Astrocyte (in vitro differentiated cells and primary cell): ENCODE measurements around the gene MAN2A1. TPM values are rescaled to one million over a fixed set of nuclear protein-coding genes. Genes with fewer than 3 reads are reported as not detected.
A peak's percentile ranks its signal among the peaks of the same experiment; 100 is the strongest.

Source experiments
- DNase-seq: peaks from one replicate; pipeline ENCODE4 v3.0.0-alpha.2; 2010; ENCODE audit warnings: low read depth
- FAIRE-seq: peaks from 2 replicates; lab custom pipeline; 2011; peaks lifted over from hg19 to GRCh38; lab: Jason Lieb, UNC
- H2AFZ ChIP-seq: 2 replicates; pipeline ENCODE4 v1.6.0; 2012; ENCODE audit warnings: low read depth, low read length, inconsistent platforms
- H3K27ac ChIP-seq: 2 replicates; pipeline ENCODE4 v1.5.1; 2011; ENCODE audit warnings: low read depth, low read length, inconsistent platforms
- H3K27me3 ChIP-seq: 2 replicates; pipeline ENCODE4 v1.6.0; 2011; ENCODE audit warnings: low read length, inconsistent platforms; ENCODE audit not compliant: insufficient read depth
- H3K36me3 ChIP-seq: 2 replicates; pipeline ENCODE4 v1.5.1; 2011; ENCODE audit warnings: low read length, inconsistent platforms; ENCODE audit not compliant: insufficient read depth
- H3K4me1 ChIP-seq: 2 replicates; pipeline ENCODE4 v1.5.1; 2011; ENCODE audit warnings: low read length, inconsistent platforms; ENCODE audit not compliant: insufficient read depth
- H3K4me2 ChIP-seq: 2 replicates; pipeline ENCODE4 v1.6.0; 2012; ENCODE audit warnings: low read length, inconsistent platforms
- H3K4me3 ChIP-seq: 2 replicates; pipeline ENCODE4 v1.5.1; 2011; ENCODE audit warnings: low read depth, mild to moderate bottlenecking, low read length, inconsistent platforms; ENCODE audit not compliant: insufficient read depth
- H3K79me2 ChIP-seq: 2 replicates; pipeline ENCODE4 v1.6.0; 2012; ENCODE audit warnings: mild to moderate bottlenecking, low read length, inconsistent platforms; ENCODE audit not compliant: insufficient read depth
- H3K9ac ChIP-seq: 2 replicates; pipeline ENCODE4 v1.6.0; 2012; ENCODE audit warnings: mild to moderate bottlenecking, low read length, inconsistent platforms
- H3K9me3 ChIP-seq: 2 replicates; pipeline ENCODE4 v1.5.1; 2012; ENCODE audit warnings: low read depth, mild to moderate bottlenecking, low read length, inconsistent platforms; ENCODE audit not compliant: insufficient read depth
- H4K20me1 ChIP-seq: 2 replicates; pipeline ENCODE4 v1.6.0; 2012; ENCODE audit warnings: low read length, inconsistent platforms; ENCODE audit not compliant: insufficient read depth
- H3K27ac Mint-ChIP-seq: one replicate; pipeline ENCODE4 v1.8.0; 2021; ENCODE audit warnings: mild to moderate bottlenecking, mixed read lengths; ENCODE audit not compliant: unreplicated experiment
- H3K27me3 Mint-ChIP-seq: one replicate; pipeline ENCODE4 v1.8.0; 2021; ENCODE audit warnings: low read depth, mixed read lengths; ENCODE audit not compliant: unreplicated experiment
- H3K36me3 Mint-ChIP-seq: one replicate; pipeline ENCODE4 v1.8.0; 2021; ENCODE audit warnings: low read depth, mixed read lengths; ENCODE audit not compliant: unreplicated experiment
- H3K4me1 Mint-ChIP-seq: one replicate; pipeline ENCODE4 v1.8.0; 2021; ENCODE audit warnings: low read depth, mixed read lengths; ENCODE audit not compliant: unreplicated experiment
- H3K4me3 Mint-ChIP-seq: one replicate; pipeline ENCODE4 v1.8.0; 2021; ENCODE audit warnings: mild to moderate bottlenecking, moderate library complexity, mixed read lengths; ENCODE audit not compliant: unreplicated experiment
- H3K9me3 Mint-ChIP-seq: one replicate; pipeline ENCODE4 v1.8.0; 2021; ENCODE audit warnings: mild to moderate bottlenecking, mixed read lengths; ENCODE audit not compliant: unreplicated experiment
- CTCF ChIP-seq: IDR thresholded peaks from 2 replicates; pipeline ENCODE4 v1.5.1; 2011; ENCODE audit warnings: low read depth, mild to moderate bottlenecking, inconsistent platforms, low read length, moderate library complexity; ENCODE audit not compliant: insufficient read depth
- EZH2 ChIP-seq: IDR thresholded peaks from 2 replicates; pipeline ENCODE4 v1.6.1; 2012; ENCODE audit warnings: mild to moderate bottlenecking, low read length, inconsistent platforms; ENCODE audit not compliant: insufficient read depth
- total RNA-seq: library from RNA; stranded (reverse); gene quantifications from 2 replicates; pipeline ENCODE4 v1.2.1, GENCODE V29; 2021

MAN2A1 gene
- total RNA-seq, 1 donor from 2014 or later, result 109 TPM

- peak overlapping the region; percentile 77 for H3K4me3 Mint-ChIP-seq
- FAIRE-seq, result no peak
- H2AFZ ChIP-seq, result no peak overlapping the region
Measured at GRCh38 chr5:109740966-109741365, 51.2 kb downstream of the MAN2A1 start.

GRCh38 chr5:109741390-109741789 is 51.7 kb downstream of the MAN2A1 start:
- H3K4me1 Mint-ChIP-seq, result peaks cover 62% of the 10 kb centered on the region
- no peaks in the 10 kb centered on the region for H4K20me1 ChIP-seq
- peak overlapping the region; percentile 8 for H3K9ac ChIP-seq
- H3K27ac Mint-ChIP-seq, result peak overlapping the region; percentile 83
- H3K27me3 ChIP-seq, result no peaks in the 10 kb centered on the region
- H3K4me3 Mint-ChIP-seq, result peak overlapping the region; percentile 77
- H3K4me2 ChIP-seq, result peak overlapping the region; percentile 76
- H3K9me3 ChIP-seq, result no peaks in the 10 kb centered on the region
- FAIRE-seq, result no peak
- no peaks in the 10 kb centered on the region for H3K27me3 Mint-ChIP-seq
- H3K36me3 ChIP-seq, result no peaks in the 10 kb centered on the region
- DNase-seq, result no peak
- peaks cover 62% of the 10 kb centered on the region for H3K79me2 ChIP-seq
- H3K4me1 ChIP-seq, result peaks cover 46% of the 10 kb centered on the region
- TF ChIP-seq CTCF (no peak), EZH2 (no peak)
- H3K9me3 Mint-ChIP-seq, result no peaks in the 10 kb centered on the region
- H2AFZ ChIP-seq, result no peak overlapping the region
- H3K4me3 ChIP-seq, result no peak overlapping the region
- no peak overlapping the region for H3K27ac ChIP-seq
- no peaks in the 10 kb centered on the region for H3K36me3 Mint-ChIP-seq

More at GRCh38 chr5:109740966-109741365, 51.2 kb downstream of the MAN2A1 start:
- H3K4me2 ChIP-seq, result peak overlapping the region; percentile 76
- DNase-seq, result no peak
- H3K9me3 ChIP-seq, result no peaks in the 10 kb centered on the region
- peak overlapping the region; percentile 8 for H3K9ac ChIP-seq
- Mint-ChIP-seq H3K9me3 (no peaks in the 10 kb centered on the region), H3K27me3 (no peaks in the 10 kb centered on the region), H3K4me1 (peaks cover 62% of the 10 kb centered on the region), H3K27ac (peak overlapping the region; percentile 96), H3K36me3 (no peaks in the 10 kb centered on the region)
- peak overlapping the region; percentile 50 for H3K27ac ChIP-seq
- H3K4me1 ChIP-seq, result peaks cover 46% of the 10 kb centered on the region
- peaks cover 62% of the 10 kb centered on the region for H3K79me2 ChIP-seq
- peak overlapping the region; percentile 9 for H3K4me3 ChIP-seq
- TF ChIP-seq EZH2, result no peak
- no peak for TF ChIP-seq CTCF
- no peaks in the 10 kb centered on the region for H3K27me3 ChIP-seq
- no peaks in the 10 kb centered on the region for H3K36me3 ChIP-seq
- H4K20me1 ChIP-seq, result no peaks in the 10 kb centered on the region

GRCh38 chr5:109743041-109743531 is 53.4 kb downstream of the MAN2A1 start:
- H3K9me3 ChIP-seq, result no peaks in the 10 kb centered on the region
- H3K27ac ChIP-seq, result peak overlapping the region; percentile 95
- TF ChIP-seq EZH2 (no peak), CTCF (no peak)
- DNase-seq (no peak), FAIRE-seq (no peak)
- H3K27ac Mint-ChIP-seq, result peak overlapping the region; percentile 91
- H3K4me3 ChIP-seq, result peak overlapping the region; percentile 13
- peaks cover 67% of the 10 kb centered on the region for H3K79me2 ChIP-seq
- peak overlapping the region; percentile 72 for H3K4me2 ChIP-seq
- no peaks in the 10 kb centered on the region for H3K36me3 Mint-ChIP-seq
- H3K9me3 Mint-ChIP-seq, result no peaks in the 10 kb centered on the region
- peaks cover 64% of the 10 kb centered on the region for H3K4me1 Mint-ChIP-seq
- peaks cover 2% of the 10 kb centered on the region for H3K36me3 ChIP-seq
- no peak overlapping the region for H2AFZ ChIP-seq
- H3K4me1 ChIP-seq, result peaks cover 46% of the 10 kb centered on the region
- no peaks in the 10 kb centered on the region for H3K27me3 ChIP-seq
- peak overlapping the region; percentile 74 for H3K9ac ChIP-seq
- H4K20me1 ChIP-seq, result no peaks in the 10 kb centered on the region
- no peaks in the 10 kb centered on the region for H3K27me3 Mint-ChIP-seq
- H3K4me3 Mint-ChIP-seq, result peak overlapping the region; percentile 15
